ENCODE measurements around the gene FOXF2. TPM values are rescaled to one million over a fixed set of nuclear protein-coding genes. Genes with fewer than 3 reads are reported as not detected.

FOXF2 gene
- total RNA-seq, 1 donor from 2014 or later = not detected

- no peak for DNase-seq (ENCODE audit: low read depth)
Observed at GRCh38 chr6:1390133-1390945, 963 bp downstream of the FOXF2 start.

- DNase-seq (ENCODE audit: low read depth) = no peak
Observed at GRCh38 chr6:1390946-1391799, 1.8 kb downstream of the FOXF2 start.

- no peak for DNase-seq (ENCODE audit: low read depth)
Observed at GRCh38 chr6:1391800-1392309, 2.5 kb downstream of the FOXF2 start.

GRCh38 chr6:1392813-1393640 is 3.7 kb downstream of the FOXF2 start:
- no peak for DNase-seq (ENCODE audit: low read depth)

- no peak for DNase-seq (ENCODE audit: low read depth)
Observed at GRCh38 chr6:1393641-1394283, 4.4 kb downstream of the FOXF2 start.

GRCh38 chr6:1394514-1395463 is 5.4 kb downstream of the FOXF2 start:
- no peak for DNase-seq (ENCODE audit: low read depth)

- no peak for DNase-seq (ENCODE audit: low read depth)
Observed at GRCh38 chr6:1395506-1395905, 6.1 kb downstream of the FOXF2 start.

GRCh38 chr6:1395941-1396908 is 6.8 kb downstream of the FOXF2 start:
- no peak for DNase-seq (ENCODE audit: low read depth)

GRCh38 chr6:1396952-1397868 is 7.8 kb downstream of the FOXF2 start:
- DNase-seq (ENCODE audit: low read depth) = peak; percentile 69

- no peak for DNase-seq (ENCODE audit: low read depth)
Observed at GRCh38 chr6:1399085-1399780, 9.9 kb downstream of the FOXF2 start.

- DNase-seq (ENCODE audit: low read depth) = no peak
Observed at GRCh38 chr6:1400126-1400850, 10.9 kb downstream of the FOXF2 start.

GRCh38 chr6:1402369-1402768 is 13.0 kb downstream of the FOXF2 start:
- no peak for DNase-seq (ENCODE audit: low read depth)

- no peak for DNase-seq (ENCODE audit: low read depth)
Observed at GRCh38 chr6:1402868-1403267, 13.5 kb downstream of the FOXF2 start.

- no peak for DNase-seq (ENCODE audit: low read depth)
Observed at GRCh38 chr6:1403851-1404712, 14.7 kb downstream of the FOXF2 start.

- DNase-seq (ENCODE audit: low read depth) = no peak
Observed at GRCh38 chr6:1404713-1405098, 15.3 kb downstream of the FOXF2 start.

All from myocyte (in vitro differentiated cells).